SK-N-SH (cell line): ENCODE results near the gene ATP8A1.

ENCODE experiments used
- CHD2 ChIP-seq: fragments of 150-350 bp; IDR thresholded peaks from 2 replicates; pipeline ENCODE4 v1.6.1; 2018; ENCODE audit warnings: low read length; ENCODE audit not compliant: partially characterized antibody
- EP300 ChIP-seq, 2 experiments: IDR thresholded peaks; 2 replicates each; pipeline versions ENCODE4 v1.4.0 to v1.6.1; 2012; ENCODE audit warnings: borderline replicate concordance in 1 of 2, low read depth in 1 of 2, low read length in 1 of 2
- FOXM1 ChIP-seq: IDR thresholded peaks from 2 replicates; pipeline ENCODE4 v1.4.0; 2012; ENCODE audit warnings: low read depth, mild to moderate bottlenecking
- GABPA ChIP-seq: IDR thresholded peaks from 2 replicates; pipeline ENCODE4 v1.4.0; 2012; ENCODE audit warnings: low read depth, mild to moderate bottlenecking
- JUND ChIP-seq: IDR thresholded peaks from 2 replicates; pipeline ENCODE4 v1.4.0; 2012
- NFIC ChIP-seq: IDR thresholded peaks from 2 replicates; pipeline ENCODE4 v1.4.0; 2012; ENCODE audit warnings: borderline replicate concordance
- POLR2AphosphoS5 ChIP-seq: IDR thresholded peaks from 2 replicates; pipeline ENCODE4 v1.6.1; 2012; ENCODE audit warnings: low read depth, low read length
- SMC3 ChIP-seq: IDR thresholded peaks from 2 replicates; pipeline ENCODE4 v1.6.1; 2012; ENCODE audit warnings: low read depth, low read length, improper control_type of control experiment
- YY1 ChIP-seq: IDR thresholded peaks from 2 replicates; pipeline ENCODE4 v1.4.0; 2012; ENCODE audit warnings: low read depth, mild to moderate bottlenecking
- TF ChIP-seq, protein P1 (sequence below): fragments of 200-600 bp; sonication (generic); IDR thresholded peaks from 2 replicates; pipeline ENCODE4 v1.6.1; 2017; ENCODE audit warnings: antibody characterized with exemption, mild to moderate bottlenecking, moderate library complexity
- TF ChIP-seq, protein P2 (sequence below): IDR thresholded peaks from 2 replicates; pipeline ENCODE4 v1.6.1; 2012; ENCODE audit warnings: mild to moderate bottlenecking, low read depth, low read length, moderate library complexity

DNA sequence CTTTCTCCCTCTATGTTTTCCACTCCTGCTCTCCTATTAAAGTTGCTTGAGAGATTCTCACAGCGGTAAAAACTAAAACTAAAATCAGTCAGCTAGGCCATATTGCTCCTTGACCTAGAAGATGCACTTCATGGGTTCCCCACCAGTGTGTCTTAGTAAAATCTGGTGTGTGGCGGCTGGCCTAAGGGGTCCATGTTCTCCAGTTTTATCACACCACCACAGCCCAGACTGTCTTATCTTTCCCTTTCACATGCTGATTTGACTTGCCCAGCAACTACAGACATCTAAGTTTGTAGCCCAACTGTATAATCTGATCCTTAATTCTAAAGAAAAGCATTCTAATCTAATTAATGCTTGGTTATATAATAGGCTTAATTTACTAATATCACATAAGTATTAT, 68.0 kb downstream of the ATP8A1 start:
- TF ChIP-seq POLR2AphosphoS5 (no peak), YY1 (no peak), JUND (no peak), GABPA (no peak), EP300 (IDR thresholded peaks at IDR 0.05; ENCODE audit: borderline replicate concordance in 1 of 2, low read depth in 1 of 2, low read length in 1 of 2) (peak in 1 of 2 experiments; percentile 44; a peak in 1 of 4 replicates), SMC3 (no peak), FOXM1 (no peak), CHD2 (no peak), NFIC (no peak)
- TF ChIP-seq, protein P1, sequence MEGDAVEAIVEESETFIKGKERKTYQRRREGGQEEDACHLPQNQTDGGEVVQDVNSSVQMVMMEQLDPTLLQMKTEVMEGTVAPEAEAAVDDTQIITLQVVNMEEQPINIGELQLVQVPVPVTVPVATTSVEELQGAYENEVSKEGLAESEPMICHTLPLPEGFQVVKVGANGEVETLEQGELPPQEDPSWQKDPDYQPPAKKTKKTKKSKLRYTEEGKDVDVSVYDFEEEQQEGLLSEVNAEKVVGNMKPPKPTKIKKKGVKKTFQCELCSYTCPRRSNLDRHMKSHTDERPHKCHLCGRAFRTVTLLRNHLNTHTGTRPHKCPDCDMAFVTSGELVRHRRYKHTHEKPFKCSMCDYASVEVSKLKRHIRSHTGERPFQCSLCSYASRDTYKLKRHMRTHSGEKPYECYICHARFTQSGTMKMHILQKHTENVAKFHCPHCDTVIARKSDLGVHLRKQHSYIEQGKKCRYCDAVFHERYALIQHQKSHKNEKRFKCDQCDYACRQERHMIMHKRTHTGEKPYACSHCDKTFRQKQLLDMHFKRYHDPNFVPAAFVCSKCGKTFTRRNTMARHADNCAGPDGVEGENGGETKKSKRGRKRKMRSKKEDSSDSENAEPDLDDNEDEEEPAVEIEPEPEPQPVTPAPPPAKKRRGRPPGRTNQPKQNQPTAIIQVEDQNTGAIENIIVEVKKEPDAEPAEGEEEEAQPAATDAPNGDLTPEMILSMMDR, result no peak
- TF ChIP-seq, protein P2, sequence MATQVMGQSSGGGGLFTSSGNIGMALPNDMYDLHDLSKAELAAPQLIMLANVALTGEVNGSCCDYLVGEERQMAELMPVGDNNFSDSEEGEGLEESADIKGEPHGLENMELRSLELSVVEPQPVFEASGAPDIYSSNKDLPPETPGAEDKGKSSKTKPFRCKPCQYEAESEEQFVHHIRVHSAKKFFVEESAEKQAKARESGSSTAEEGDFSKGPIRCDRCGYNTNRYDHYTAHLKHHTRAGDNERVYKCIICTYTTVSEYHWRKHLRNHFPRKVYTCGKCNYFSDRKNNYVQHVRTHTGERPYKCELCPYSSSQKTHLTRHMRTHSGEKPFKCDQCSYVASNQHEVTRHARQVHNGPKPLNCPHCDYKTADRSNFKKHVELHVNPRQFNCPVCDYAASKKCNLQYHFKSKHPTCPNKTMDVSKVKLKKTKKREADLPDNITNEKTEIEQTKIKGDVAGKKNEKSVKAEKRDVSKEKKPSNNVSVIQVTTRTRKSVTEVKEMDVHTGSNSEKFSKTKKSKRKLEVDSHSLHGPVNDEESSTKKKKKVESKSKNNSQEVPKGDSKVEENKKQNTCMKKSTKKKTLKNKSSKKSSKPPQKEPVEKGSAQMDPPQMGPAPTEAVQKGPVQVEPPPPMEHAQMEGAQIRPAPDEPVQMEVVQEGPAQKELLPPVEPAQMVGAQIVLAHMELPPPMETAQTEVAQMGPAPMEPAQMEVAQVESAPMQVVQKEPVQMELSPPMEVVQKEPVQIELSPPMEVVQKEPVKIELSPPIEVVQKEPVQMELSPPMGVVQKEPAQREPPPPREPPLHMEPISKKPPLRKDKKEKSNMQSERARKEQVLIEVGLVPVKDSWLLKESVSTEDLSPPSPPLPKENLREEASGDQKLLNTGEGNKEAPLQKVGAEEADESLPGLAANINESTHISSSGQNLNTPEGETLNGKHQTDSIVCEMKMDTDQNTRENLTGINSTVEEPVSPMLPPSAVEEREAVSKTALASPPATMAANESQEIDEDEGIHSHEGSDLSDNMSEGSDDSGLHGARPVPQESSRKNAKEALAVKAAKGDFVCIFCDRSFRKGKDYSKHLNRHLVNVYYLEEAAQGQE, result no peak
